ENCODE results near the gene LEFTY2. TPM values are rescaled to one million over a fixed set of nuclear protein-coding genes. Genes with fewer than 3 reads are reported as not detected.

LEFTY2 gene
- total and polyA plus RNA-seq, 2 of the 4 experiments (the other 2 are of a cell fraction), result not detected

- H3K23ac ChIP-seq (ENCODE audit: low read depth, low read length), result no peak overlapping the region
- H2AK5ac ChIP-seq (ENCODE audit: low read depth, low read length), result no peak overlapping the region
- no peaks in the 10 kb centered on the region for H3K4me1 ChIP-seq (ENCODE audit: control insufficient read depth, insufficient read depth, low read length)
- dilution Hi-C loops (cut with HindIII; ENCODE audit: low sequenced_read_pairs, unreplicated experiment) (no loop called here), intact Hi-C loops (cut with micrococcal nuclease) (no loop called here), in situ Hi-C loops (cut with MboI; ENCODE audit: low sequenced_read_pairs) (no loop called here)
- H4K5ac ChIP-seq (ENCODE audit: low read depth, low read length), result no peak overlapping the region
- no peak overlapping the region for H3K56ac ChIP-seq (ENCODE audit: extremely low read depth, insufficient read depth, low read length)
- H3K4me3 ChIP-seq (ENCODE audit: insufficient read depth, low read depth, low read length), result no peak overlapping the region
- CTCF ChIA-PET, result no interaction called here
- no peak overlapping the region for H2BK5ac ChIP-seq (ENCODE audit: low read depth, low read length, poor library complexity, severe bottlenecking)
- TF ChIP-seq MAFK (IDR thresholded peaks at IDR 0.05; ENCODE audit: low read depth, low read length) (no peak), NFE2L2 (IDR thresholded peaks at IDR 0.05; ENCODE audit: low read depth, low read length) (no peak), RFX5 (IDR thresholded peaks at IDR 0.05; ENCODE audit: low read depth, low read length) (no peak), CHD1 (IDR thresholded peaks at IDR 0.05; ENCODE audit: low read depth, low read length) (no peak), RCOR1 (IDR thresholded peaks at IDR 0.05; ENCODE audit: insufficient replicate concordance, low read length) (no peak), POLR2A (IDR thresholded peaks at IDR 0.05; ENCODE audit: low read depth, low read length) (no peak), SMC3 (IDR thresholded peaks at IDR 0.05; ENCODE audit: low read depth, low read length) (no peak), CEBPB (IDR thresholded peaks at IDR 0.05; ENCODE audit: low read depth, low read length) (no peak), MAZ (IDR thresholded peaks at IDR 0.05; ENCODE audit: borderline replicate concordance, low read depth, low read length) (no peak), MXI1 (IDR thresholded peaks at IDR 0.05; ENCODE audit: borderline replicate concordance, low read depth, low read length) (no peak)
- TF ChIP-seq, protein P1, sequence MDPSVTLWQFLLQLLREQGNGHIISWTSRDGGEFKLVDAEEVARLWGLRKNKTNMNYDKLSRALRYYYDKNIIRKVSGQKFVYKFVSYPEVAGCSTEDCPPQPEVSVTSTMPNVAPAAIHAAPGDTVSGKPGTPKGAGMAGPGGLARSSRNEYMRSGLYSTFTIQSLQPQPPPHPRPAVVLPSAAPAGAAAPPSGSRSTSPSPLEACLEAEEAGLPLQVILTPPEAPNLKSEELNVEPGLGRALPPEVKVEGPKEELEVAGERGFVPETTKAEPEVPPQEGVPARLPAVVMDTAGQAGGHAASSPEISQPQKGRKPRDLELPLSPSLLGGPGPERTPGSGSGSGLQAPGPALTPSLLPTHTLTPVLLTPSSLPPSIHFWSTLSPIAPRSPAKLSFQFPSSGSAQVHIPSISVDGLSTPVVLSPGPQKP (IDR thresholded peaks at IDR 0.05; ENCODE audit: borderline replicate concordance, low read depth, low read length), result no peak
- TF ChIP-seq, protein P2, sequence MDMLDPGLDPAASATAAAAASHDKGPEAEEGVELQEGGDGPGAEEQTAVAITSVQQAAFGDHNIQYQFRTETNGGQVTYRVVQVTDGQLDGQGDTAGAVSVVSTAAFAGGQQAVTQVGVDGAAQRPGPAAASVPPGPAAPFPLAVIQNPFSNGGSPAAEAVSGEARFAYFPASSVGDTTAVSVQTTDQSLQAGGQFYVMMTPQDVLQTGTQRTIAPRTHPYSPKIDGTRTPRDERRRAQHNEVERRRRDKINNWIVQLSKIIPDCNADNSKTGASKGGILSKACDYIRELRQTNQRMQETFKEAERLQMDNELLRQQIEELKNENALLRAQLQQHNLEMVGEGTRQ (IDR thresholded peaks at IDR 0.05; ENCODE audit: low read depth, low read length), result no peak
- H3K9ac ChIP-seq (ENCODE audit: low read depth, low read length), result no peak overlapping the region
- H4K91ac ChIP-seq (ENCODE audit: insufficient read depth, low read depth, low read length), result no peak overlapping the region
- H2AFZ ChIP-seq (replicated peaks; ENCODE audit: low read length, poor library complexity), result no peak overlapping the region
- 48% methylated on average over 2 of the region's 4 CpGs; no CpG with 5 or more reads in 1 of the 2 experiments for WGBS, 2 experiments (ENCODE audit: extremely low coverage in 2 of 2, insufficient read length in 1 of 2)
- POLR2A ChIA-PET (ENCODE audit: unreplicated experiment), result no interaction called here
- no peak overlapping the region for H2BK120ac ChIP-seq (ENCODE audit: low read depth, low read length)
- no peak for DNase-seq
- H3K9me1 ChIP-seq (ENCODE audit: insufficient read depth, low read length), result no peaks in the 10 kb centered on the region
- no peak overlapping the region for H3K4me2 ChIP-seq (ENCODE audit: low read depth, low read length)
- peaks cover 27% of the 10 kb centered on the region for H3K27me3 ChIP-seq (ENCODE audit: control insufficient read depth, insufficient read depth, low read length)
- H3K4ac ChIP-seq (ENCODE audit: low read depth, low read length), result no peak overlapping the region
- no peaks in the 10 kb centered on the region for H3K9me3 ChIP-seq (ENCODE audit: control insufficient read depth, insufficient read depth, low read length)
- H4K8ac ChIP-seq (ENCODE audit: low read depth in 2 of 2, low read length in 2 of 2), result no peak overlapping the region
- H2BK15ac ChIP-seq (ENCODE audit: low read depth, low read length), result no peak overlapping the region
- H3K79me1 ChIP-seq (ENCODE audit: low read depth in 1 of 2, low read length in 2 of 2), result no peaks in the 10 kb centered on the region
- H3K27ac ChIP-seq (ENCODE audit: insufficient read depth, low read length), result no peak overlapping the region
- no peak overlapping the region for H3K14ac ChIP-seq (replicated peaks; ENCODE audit: low read depth, low read length)
- ATAC-seq (ENCODE audit: low read depth), result no peak
- H2BK20ac ChIP-seq (ENCODE audit: low read depth, low read length), result no peak overlapping the region
- BruUV-seq (replicated peaks), result no TSS peak
- H3K18ac ChIP-seq (ENCODE audit: low read depth, low read length), result no peak overlapping the region
- no peaks in the 10 kb centered on the region for H3K36me3 ChIP-seq (ENCODE audit: control insufficient read depth, insufficient read depth, low read length)
- H4K20me1 ChIP-seq (ENCODE audit: insufficient read depth, low read length), result no peaks in the 10 kb centered on the region
- H2AK9ac ChIP-seq (replicated peaks; ENCODE audit: low read depth, low read length, poor library complexity), result no peak overlapping the region
Measured at GRCh38 chr1:225943582-225943981, 2.6 kb upstream of the LEFTY2 start.
